Measurements from ENCODE around the gene STARD3NL. TPM values are rescaled to one million over a fixed set of nuclear protein-coding genes. Genes with fewer than 3 reads are reported as not detected.
A peak's percentile ranks its signal among the peaks of the same experiment; 100 is the strongest.

STARD3NL gene
- total and polyA plus RNA-seq, 2 of the 13 experiments (the other 11 are each of a cell fraction or from before 2014, with no cell fraction given) = 37.3 to 42.3 TPM

- TF ChIP-seq ZNF710 (CRISPR knock-in tag; IDR thresholded peaks at IDR 0.05; ENCODE audit: borderline replicate concordance) (peak; percentile 53; the same call in 1 of the 2 replicates), SMAD1 (CRISPR knock-in tag; IDR thresholded peaks at IDR 0.05; ENCODE audit: borderline replicate concordance, low read depth) (no peak), KAT2B (IDR thresholded peaks at IDR 0.05; ENCODE audit: borderline replicate concordance, low read depth, low read length) (no peak), SIX1 (CRISPR knock-in tag; IDR thresholded peaks at IDR 0.05; ENCODE audit: borderline replicate concordance) (no peak), ZNF550 (CRISPR knock-in tag; IDR thresholded peaks at IDR 0.05; ENCODE audit: borderline replicate concordance) (0 out of 2 replicates have a peak, but pooled peaks have one; percentile 7), POGZ (CRISPR knock-in tag; IDR thresholded peaks at IDR 0.05) (peak; percentile 93), ESRRA (CRISPR knock-in tag; IDR thresholded peaks at IDR 0.05; ENCODE audit: low read depth) (no peak), MYC (CRISPR knock-in tag; IDR thresholded peaks at IDR 0.05; ENCODE audit: borderline replicate concordance) (peak; percentile 13; the same call in 1 of the 2 replicates), ZNF607 (CRISPR knock-in tag; IDR thresholded peaks at IDR 0.05; ENCODE audit: borderline replicate concordance) (peak; percentile 77; the same call in 1 of the 2 replicates), ZNF660 (CRISPR knock-in tag; IDR thresholded peaks at IDR 0.05; ENCODE audit: borderline replicate concordance, low read depth) (no peak), ZNF614 (CRISPR knock-in tag; IDR thresholded peaks at IDR 0.05; ENCODE audit: borderline replicate concordance) (no peak), PAWR (CRISPR knock-in tag; IDR thresholded peaks at IDR 0.05; ENCODE audit: borderline replicate concordance) (no peak), POLR2AphosphoS2 (IDR thresholded peaks at IDR 0.05; ENCODE audit: low read depth, low read length) (no peak), ZNF451 (CRISPR knock-in tag; IDR thresholded peaks at IDR 0.05) (peak; percentile 26; the same call in 1 of the 2 replicates), ELF3 (CRISPR knock-in tag; IDR thresholded peaks at IDR 0.05) (no peak), KDM5B (CRISPR knock-in tag; IDR thresholded peaks at IDR 0.05; ENCODE audit: borderline replicate concordance) (peak; percentile 69; the same call in 1 of the 2 replicates), MXD3 (CRISPR knock-in tag; IDR thresholded peaks at IDR 0.05) (no peak), ATF7 (IDR thresholded peaks at IDR 0.05) (peak; percentile 24; the same call in 1 of the 2 replicates), ATF7 (CRISPR knock-in tag; IDR thresholded peaks at IDR 0.05) (no peak), ATF4 (CRISPR knock-in tag; IDR thresholded peaks at IDR 0.05) (no peak), ZNF354B (CRISPR knock-in tag; IDR thresholded peaks at IDR 0.05) (no peak)
- TF ChIP-seq, protein P1, sequence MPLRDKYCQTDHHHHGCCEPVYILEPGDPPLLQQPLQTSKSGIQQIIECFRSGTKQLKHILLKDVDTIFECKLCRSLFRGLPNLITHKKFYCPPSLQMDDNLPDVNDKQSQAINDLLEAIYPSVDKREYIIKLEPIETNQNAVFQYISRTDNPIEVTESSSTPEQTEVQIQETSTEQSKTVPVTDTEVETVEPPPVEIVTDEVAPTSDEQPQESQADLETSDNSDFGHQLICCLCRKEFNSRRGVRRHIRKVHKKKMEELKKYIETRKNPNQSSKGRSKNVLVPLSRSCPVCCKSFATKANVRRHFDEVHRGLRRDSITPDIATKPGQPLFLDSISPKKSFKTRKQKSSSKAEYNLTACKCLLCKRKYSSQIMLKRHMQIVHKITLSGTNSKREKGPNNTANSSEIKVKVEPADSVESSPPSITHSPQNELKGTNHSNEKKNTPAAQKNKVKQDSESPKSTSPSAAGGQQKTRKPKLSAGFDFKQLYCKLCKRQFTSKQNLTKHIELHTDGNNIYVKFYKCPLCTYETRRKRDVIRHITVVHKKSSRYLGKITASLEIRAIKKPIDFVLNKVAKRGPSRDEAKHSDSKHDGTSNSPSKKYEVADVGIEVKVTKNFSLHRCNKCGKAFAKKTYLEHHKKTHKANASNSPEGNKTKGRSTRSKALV (CRISPR knock-in tag; IDR thresholded peaks at IDR 0.05) = 0 out of 2 replicates have a peak, but pooled peaks have one; percentile 6
- TF ChIP-seq, protein P2, sequence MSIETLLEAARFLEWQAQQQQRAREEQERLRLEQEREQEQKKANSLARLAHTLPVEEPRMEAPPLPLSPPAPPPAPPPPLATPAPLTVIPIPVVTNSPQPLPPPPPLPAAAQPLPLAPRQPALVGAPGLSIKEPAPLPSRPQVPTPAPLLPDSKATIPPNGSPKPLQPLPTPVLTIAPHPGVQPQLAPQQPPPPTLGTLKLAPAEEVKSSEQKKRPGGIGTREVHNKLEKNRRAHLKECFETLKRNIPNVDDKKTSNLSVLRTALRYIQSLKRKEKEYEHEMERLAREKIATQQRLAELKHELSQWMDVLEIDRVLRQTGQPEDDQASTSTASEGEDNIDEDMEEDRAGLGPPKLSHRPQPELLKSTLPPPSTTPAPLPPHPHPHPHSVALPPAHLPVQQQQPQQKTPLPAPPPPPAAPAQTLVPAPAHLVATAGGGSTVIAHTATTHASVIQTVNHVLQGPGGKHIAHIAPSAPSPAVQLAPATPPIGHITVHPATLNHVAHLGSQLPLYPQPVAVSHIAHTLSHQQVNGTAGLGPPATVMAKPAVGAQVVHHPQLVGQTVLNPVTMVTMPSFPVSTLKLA (IDR thresholded peaks at IDR 0.05) = no peak
Observed at GRCh38 chr7:38178004-38178694, at the start of gene STARD3NL (continued).
